Islet precursor cell (in vitro differentiated cells): Measurements from ENCODE around the gene FAM204A.

ENCODE experiments used
- DNase-seq: peaks from one replicate; pipeline ENCODE4 v3.0.0-alpha.2; 2018

FAM204A gene

GRCh38 chr10:118330295-118331076, 11.6 kb downstream of the FAM204A start:
- no peak for DNase-seq

GRCh38 chr10:118324140-118324539, 18.0 kb downstream of the FAM204A start:
- DNase-seq = no peak

- no peak for DNase-seq
Measured at GRCh38 chr10:118321724-118322575, 20.2 kb downstream of the FAM204A start.

GRCh38 chr10:118315629-118316028, 26.5 kb downstream of the FAM204A start:
- DNase-seq = no peak

DNA sequence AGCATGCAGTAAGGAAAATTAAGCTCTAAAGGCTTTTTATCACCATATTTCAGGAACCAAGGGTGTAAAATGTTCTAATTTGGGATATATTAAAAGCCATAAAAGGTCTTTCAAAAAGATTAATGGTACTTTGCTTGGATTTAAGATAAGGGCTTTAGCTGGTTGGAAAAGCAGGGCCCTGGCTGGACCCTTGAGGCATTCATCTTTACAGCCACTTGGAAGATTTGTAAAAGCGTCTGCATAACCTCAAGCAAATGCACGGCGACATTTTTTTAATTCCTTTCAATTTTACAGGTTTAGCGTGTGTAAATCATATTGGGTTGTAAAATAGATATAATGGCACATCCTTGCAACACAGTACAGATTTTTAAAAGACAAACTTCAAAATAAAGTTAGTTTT, 27.2 kb downstream of the FAM204A start:
- DNase-seq = no peak

GRCh38 chr10:118311505-118311904, 30.6 kb downstream of the FAM204A start:
- DNase-seq = no peak

DNA sequence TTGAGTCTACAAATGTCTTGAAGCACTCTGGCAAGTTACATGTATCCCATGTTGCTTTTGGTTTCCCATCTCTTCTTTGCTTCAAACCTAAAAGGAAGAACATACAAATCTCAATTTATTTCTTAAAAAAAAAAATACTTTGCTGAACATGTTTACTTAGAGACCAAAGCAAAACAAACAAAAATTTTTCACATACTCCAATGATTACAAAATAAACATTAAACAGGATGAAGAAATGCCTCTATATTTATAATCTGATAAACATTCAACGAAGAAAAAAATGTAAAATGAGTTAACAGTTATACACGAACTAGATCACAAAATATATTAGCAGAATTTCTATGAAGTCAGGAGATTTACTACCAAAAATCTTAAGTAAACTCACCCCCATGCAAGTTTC, 31.3 kb downstream of the FAM204A start:
- no peak for DNase-seq

- DNase-seq = no peak
Measured at GRCh38 chr10:118309911-118310310, 32.2 kb downstream of the FAM204A start.

GRCh38 chr10:118308664-118309063, 33.5 kb downstream of the FAM204A start:
- no peak for DNase-seq

DNA sequence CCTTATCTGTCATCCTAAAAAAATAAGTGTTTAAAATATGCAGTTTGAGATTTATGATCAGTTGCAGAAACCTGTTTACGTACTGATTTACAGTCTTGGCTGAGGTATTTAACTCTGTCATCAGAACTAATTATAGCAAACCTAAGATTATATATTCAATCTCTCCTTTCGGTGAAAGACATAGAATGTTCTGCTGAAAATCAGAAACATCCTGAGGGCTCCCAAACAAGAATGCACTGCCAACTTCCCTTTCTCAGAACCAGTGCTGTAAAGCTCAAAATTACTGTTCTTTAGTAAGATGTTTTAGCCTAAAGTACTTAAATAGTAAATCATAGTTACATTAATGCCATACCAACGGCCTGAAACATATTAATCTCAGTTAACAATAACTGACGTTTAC, 34.3 kb downstream of the FAM204A start:
- no peak for DNase-seq

DNA sequence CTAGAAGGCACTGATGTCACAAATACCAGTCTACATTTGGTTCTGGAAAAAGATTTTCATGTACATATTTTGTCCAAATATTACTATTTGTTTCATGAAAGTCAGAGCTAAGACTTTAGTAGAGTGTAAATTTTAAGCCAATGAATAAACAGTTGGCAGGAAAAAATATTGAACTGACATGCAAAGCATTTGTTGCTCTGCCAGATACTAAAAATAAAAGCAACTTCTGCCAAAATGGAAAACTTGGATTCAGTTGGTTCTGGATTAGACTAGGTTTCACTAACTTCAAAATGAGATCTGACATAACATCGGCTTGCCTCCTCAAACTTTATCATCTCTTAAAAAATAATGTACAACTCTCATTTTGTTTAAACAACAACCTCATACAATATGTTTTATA, 34.9 kb downstream of the FAM204A start:
- no peak for DNase-seq

- DNase-seq = no peak
Measured at GRCh38 chr10:118305730-118306129, 36.4 kb downstream of the FAM204A start.

DNA sequence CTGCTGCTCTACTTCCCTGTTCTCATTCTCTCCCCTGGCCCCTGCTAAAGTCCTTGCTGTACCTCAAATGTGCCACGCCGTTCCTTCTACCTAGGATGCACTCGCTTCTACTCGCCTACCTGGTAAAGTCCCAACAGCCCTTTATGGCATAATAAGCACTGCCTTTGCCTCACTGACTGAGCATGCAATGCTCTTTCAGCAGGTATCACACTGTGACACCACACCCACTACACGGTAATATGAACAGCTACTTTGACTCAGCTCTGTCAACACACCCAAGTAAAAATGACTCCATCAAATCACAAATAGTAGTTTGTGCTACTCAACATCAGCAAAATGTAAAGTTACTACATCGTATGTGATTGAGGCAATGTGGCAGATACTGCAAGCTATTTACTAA, 37.6 kb downstream of the FAM204A start:
- no peak for DNase-seq

- DNase-seq = no peak
Measured at GRCh38 chr10:118301211-118301610, 40.9 kb downstream of the FAM204A start.

DNA sequence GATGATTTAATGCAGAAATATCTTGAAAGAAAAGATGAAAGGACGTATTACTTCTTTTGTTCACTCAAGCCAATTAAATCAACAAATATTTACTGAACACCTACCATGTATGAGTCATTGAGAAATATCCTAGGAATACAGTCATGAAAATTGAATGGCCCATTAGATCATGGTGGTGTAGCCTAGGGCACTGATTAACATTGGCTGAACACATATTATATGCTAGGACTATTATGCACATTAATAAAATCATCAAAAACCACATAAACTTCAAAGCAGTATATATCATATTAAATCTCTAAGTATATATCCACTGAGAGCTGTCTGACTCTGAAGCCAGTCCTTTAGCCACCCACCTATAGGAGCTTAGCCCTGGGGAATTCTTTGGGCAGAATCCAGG, 41.8 kb downstream of the FAM204A start:
- DNase-seq = no peak

GRCh38 chr10:118298787-118299186, 43.3 kb downstream of the FAM204A start:
- no peak for DNase-seq

- DNase-seq = no peak
Measured at GRCh38 chr10:118291122-118291521, 51.0 kb downstream of the FAM204A start.

- no peak for DNase-seq
Measured at GRCh38 chr10:118290471-118290995, 51.6 kb downstream of the FAM204A start.

- DNase-seq = no peak
Measured at GRCh38 chr10:118287076-118287806, 54.9 kb downstream of the FAM204A start.

DNA sequence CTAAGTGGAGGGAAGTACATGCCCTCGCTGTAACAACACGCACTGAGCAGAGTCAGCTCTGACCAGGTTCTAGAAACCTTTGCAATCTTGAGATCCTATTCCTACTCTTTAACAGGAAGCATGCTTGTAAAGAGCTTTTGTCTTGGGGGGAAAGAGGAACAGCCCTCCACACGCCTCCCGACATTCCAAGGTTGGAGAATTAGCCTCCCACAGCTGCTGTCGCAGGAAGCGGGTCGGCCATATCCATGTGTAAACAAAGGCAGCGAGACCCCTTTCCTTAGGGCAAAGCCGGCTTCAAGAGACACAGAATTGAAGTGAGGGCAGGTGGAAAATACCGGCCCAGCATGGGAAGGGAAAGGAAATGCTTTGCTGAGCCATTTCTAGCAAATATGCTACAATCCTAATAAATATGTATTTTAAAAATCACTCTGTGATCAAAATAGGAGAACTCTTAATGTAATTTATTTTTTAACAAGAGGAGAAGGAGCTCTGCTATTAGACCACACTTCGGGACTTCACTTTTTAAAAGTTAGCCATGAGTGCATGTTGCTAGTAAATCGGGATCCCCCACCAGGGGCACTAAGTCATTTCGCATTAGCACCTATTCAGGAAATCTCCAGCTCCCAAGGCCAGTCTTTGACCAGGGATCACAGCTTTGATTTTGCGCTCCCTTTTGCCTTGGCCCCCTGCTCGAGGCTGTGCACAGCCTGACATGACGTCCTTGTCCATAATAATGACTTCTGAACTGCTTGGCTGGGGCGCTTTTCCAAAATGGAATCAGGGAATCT, 55.9 kb downstream of the FAM204A start:
- no peak for DNase-seq

GRCh38 chr10:118282670-118283069, 59.5 kb downstream of the FAM204A start:
- DNase-seq = no peak

- DNase-seq = no peak
Measured at GRCh38 chr10:118278649-118279048, 63.5 kb downstream of the FAM204A start.
